Stimulated activated naive B cell treated with anti-CD40 and anti-IgM and Interleukin-4, amounts not matched to agents 10 μg/mL and 1 μg/mL and 100 μg/mL, for 72 hours (primary cell): ENCODE results near the gene PGP.

ENCODE experiments used
- ATAC-seq, 2 donors: fragments of 150-1000 bp; cut with Tn5 transposase; replicated peaks; 2 replicates each; pipeline ENCODE4 v1.10.0; 2021; ENCODE audit warnings: moderate library complexity in 1 of 2
- DNase-seq: peaks from one replicate; pipeline ENCODE4 v3.0.0; 2021
- H3K27ac Mint-ChIP-seq: one replicate; pipeline ENCODE4 v1.8.0; 2022; ENCODE audit warnings: mild to moderate bottlenecking, mixed read lengths
- H3K27me3 Mint-ChIP-seq, 2 donors: one replicate each; pipeline ENCODE4 v1.8.0; 2022; ENCODE audit warnings: mixed read lengths in 2 of 2
- H3K36me3 Mint-ChIP-seq, 2 donors: one replicate each; pipeline ENCODE4 v1.8.0; 2022; ENCODE audit warnings: mixed read lengths in 2 of 2, mild to moderate bottlenecking in 1 of 2
- H3K4me1 Mint-ChIP-seq, 2 donors: one replicate each; pipeline ENCODE4 v1.8.0; 2022; ENCODE audit warnings: mixed read lengths in 2 of 2, mild to moderate bottlenecking in 1 of 2
- H3K4me3 Mint-ChIP-seq, 2 donors: one replicate each; pipeline ENCODE4 v1.8.0; 2022; ENCODE audit warnings: mild to moderate bottlenecking in 2 of 2, mixed read lengths in 2 of 2, moderate library complexity in 1 of 2
- H3K9me3 Mint-ChIP-seq, 2 donors: one replicate each; pipeline ENCODE4 v1.8.0; 2022; ENCODE audit warnings: mixed read lengths in 2 of 2, mild to moderate bottlenecking in 1 of 2

Gene PGP

DNA sequence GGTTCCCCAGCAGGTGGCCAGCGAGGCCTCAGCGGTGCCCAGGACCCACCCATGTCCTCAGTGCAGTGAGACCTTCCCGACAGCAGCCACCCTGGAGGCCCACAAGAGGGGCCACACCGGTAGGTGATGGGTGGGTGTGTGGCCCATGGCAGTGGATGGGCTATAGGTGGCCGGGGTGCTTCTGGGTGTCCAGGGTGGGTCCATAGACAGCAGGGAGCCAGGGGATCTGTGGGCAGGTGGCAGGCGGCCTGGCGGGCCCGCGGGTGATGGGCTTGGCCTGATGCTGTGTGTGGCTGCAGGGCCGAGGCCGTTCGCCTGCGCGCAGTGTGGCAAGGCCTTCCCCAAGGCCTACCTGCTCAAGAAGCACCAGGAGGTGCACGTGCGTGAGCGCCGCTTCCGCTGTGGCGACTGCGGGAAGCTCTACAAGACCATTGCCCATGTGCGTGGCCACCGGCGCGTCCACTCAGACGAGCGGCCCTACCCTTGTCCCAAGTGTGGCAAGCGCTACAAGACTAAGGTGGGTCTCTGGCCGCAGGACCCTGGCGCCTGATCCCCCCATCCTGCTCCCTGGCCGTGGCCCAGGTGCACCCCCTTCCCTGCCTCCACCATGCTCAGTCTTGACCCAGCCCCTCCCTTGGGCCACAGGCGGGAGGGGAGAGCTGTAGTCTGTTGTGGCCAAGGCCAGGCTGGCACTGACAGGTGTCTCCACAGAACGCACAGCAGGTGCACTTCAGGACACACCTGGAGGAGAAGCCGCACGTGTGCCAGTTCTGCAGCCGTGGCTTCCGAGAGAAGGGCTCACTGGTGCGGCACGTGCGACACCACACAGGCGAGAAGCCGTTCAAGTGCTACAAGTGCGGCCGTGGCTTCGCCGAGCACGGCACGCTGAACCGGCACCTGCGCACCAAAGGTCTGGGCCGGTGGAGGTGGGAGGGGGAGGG lies 19.5 kb upstream of the PGP start:
- DNase-seq = no peak
- H3K4me1 Mint-ChIP-seq = peaks cover 0 to 10% of the 10 kb centered on the region in 2 donors
- no peaks in the 10 kb centered on the region for H3K27me3 Mint-ChIP-seq
- no peaks in the 10 kb centered on the region for H3K9me3 Mint-ChIP-seq
- peaks cover 32 to 41% of the 10 kb centered on the region in 2 donors for H3K36me3 Mint-ChIP-seq
- ATAC-seq = no peak
- peak overlapping the region; percentile 87 for H3K27ac Mint-ChIP-seq
- H3K4me3 Mint-ChIP-seq = peak overlapping the region in 1 of 2 donors; percentile 21

DNA sequence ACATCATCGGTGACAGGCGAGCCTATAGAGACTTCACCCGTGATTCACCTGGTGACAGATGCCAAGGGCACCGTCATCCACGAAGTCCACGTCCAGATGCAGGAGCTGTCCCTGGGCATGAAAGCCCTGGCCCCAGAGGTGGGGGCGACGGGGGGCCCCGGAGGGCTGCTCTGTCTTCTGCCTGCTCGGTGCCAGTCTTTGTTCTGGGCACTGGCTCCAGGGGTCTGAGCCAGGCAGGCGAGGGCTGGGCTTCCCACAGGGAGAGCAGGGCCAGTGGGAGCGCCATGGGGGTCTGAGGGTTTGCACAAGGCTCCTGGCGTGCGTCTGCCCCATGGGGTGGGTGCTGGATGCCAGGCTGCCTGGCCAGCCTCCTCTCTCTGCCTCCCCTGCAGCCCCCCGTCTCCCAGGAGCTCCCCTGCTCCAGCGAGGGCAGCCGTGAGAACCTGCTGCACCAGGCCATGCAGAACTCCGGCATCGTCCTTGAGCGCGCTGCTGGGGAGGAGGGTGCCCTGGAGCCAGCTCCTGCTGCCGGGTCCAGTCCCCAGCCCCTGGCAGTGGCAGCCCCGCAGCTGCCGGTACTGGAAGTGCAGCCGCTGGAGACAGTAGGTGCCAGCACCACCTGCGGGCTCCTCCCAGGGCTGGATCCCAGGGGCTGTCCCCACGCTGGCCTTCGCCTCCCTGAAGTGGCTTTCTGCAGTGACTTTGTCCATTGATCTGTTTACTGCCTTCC lies 18.6 kb upstream of the PGP start:
- Mint-ChIP-seq H3K27me3 (no peaks in the 10 kb centered on the region), H3K4me1 (peaks cover 0 to 10% of the 10 kb centered on the region in 2 donors), H3K36me3 (peaks cover 34 to 45% of the 10 kb centered on the region in 2 donors), H3K9me3 (no peaks in the 10 kb centered on the region), H3K27ac (no peak overlapping the region), H3K4me3 (no peak overlapping the region)
- DNase-seq (no peak), ATAC-seq (no peak)

DNA sequence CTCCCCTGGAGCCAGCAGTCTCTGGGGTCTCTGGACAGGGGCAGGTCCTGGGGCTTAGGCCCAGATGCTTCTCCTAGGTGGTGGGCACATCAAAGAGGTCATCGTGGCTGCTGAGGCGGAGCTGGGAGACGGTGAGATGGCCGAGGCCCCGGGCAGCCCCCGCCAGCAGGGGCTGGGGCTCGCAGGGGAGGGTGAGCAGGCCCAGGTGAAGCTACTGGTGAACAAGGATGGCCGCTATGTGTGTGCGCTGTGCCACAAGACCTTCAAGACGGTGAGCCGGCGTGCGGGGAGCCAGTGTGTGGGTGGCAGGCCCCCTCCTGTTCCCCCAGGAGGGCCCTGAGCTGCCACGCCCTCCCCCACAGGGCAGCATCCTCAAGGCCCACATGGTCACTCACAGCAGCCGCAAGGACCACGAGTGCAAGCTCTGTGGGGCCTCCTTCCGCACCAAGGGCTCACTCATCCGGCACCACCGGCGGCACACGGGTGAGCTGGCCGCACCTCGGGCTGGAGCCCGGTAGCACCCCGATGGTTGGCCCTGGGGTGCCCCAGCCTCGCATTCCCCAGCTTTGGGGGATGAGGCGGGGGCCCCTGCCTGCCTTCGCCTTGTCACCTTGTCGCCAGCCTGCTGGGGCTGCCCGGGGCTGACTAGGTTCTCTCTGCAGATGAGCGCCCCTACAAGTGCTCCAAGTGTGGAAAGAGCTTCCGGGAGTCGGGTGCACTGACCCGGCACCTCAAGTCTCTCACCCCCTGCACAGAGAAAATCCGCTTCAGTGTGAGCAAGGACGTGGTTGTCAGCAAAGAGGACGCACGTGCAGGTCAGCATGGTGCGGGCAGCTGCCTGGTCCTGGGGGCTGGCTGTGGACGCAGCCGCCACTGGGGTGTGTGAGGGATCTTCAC lies 17.7 kb upstream of the PGP start:
- H3K4me3 Mint-ChIP-seq = no peak overlapping the region
- DNase-seq (no peak), ATAC-seq (no peak)
- no peak overlapping the region for H3K27ac Mint-ChIP-seq
- no peaks in the 10 kb centered on the region for H3K9me3 Mint-ChIP-seq
- peaks cover 0 to 10% of the 10 kb centered on the region in 2 donors for H3K4me1 Mint-ChIP-seq
- H3K36me3 Mint-ChIP-seq = peaks cover 34 to 45% of the 10 kb centered on the region in 2 donors
- H3K27me3 Mint-ChIP-seq = no peaks in the 10 kb centered on the region

DNA sequence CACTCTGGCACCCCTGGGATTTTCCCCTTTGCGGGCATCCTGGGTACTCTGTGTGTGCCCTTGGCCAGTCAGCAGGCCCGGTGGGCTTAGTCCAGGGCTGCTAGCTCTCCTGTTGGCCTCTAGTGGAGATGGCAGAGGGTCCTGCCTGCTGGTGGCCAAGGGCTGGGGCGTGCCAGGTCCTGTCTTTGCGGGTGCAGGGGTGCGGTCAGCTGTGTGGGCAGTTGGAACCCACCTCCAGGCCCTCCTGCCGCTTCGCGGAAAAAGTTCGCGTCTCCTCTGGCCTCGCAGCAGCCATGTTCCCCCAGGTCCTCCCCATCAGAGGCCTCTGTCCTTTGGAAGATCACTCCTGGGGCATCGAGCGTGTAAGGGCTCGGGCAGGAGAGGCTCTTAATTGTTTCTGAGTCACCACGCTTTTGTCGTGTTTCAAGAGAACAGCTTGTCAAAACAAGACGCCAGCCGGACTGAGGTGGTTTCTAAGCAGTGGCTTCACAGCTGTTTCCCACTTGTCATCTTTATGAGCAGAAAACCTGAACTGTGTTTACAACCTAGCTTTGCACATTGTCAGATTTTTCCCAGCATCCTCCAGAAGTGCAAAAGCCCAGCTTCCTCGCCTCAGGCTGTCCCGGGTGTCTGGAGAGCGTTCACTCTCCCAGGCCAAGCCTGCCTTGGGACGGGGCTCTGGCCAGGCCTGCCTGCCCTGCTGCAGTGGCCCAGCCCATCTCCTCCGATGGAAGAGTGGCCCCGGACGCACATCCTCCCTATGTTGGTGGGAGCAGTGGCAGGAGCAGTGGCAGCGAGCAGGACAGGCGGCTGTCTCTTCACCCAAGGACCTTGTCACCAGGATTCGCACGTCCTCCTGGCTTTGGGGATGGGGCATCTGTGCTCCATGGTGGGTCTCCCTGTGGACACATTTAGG lies 16.6 kb upstream of the PGP start:
- H3K4me3 Mint-ChIP-seq = no peak overlapping the region
- H3K36me3 Mint-ChIP-seq = peaks cover 36 to 45% of the 10 kb centered on the region in 2 donors
- H3K4me1 Mint-ChIP-seq = peaks cover 3 to 15% of the 10 kb centered on the region in 2 donors
- DNase-seq (no peak), ATAC-seq (no peak)
- H3K27ac Mint-ChIP-seq = no peak overlapping the region
- H3K27me3 Mint-ChIP-seq = no peaks in the 10 kb centered on the region
- no peaks in the 10 kb centered on the region for H3K9me3 Mint-ChIP-seq

DNA sequence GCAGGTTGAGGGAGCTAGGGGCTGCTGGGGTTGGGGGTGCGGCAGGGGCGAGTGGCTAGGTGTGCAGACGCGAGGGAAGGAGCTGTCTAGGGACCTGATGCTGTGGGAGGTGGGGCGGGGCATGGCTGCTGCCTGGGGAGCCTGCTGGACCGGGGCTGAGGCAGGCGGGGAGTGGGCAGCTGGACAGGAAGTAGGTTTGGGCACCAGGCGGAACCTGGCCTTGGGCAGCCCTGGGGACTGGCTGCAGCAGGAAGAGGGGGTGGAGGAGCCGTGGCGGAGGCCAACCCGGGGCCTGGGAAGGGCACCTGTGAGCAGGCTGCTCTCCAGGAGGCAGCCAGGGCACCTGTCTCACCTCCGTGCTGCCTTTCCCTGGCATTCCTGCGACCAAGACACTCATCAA lies 15.7 kb upstream of the PGP start:
- H3K4me3 Mint-ChIP-seq = no peak overlapping the region
- H3K27ac Mint-ChIP-seq = no peak overlapping the region
- ATAC-seq (no peak), DNase-seq (no peak)
- H3K36me3 Mint-ChIP-seq = peaks cover 35 to 39% of the 10 kb centered on the region in 2 donors
- H3K27me3 Mint-ChIP-seq = no peaks in the 10 kb centered on the region
- peaks cover 3 to 14% of the 10 kb centered on the region in 2 donors for H3K4me1 Mint-ChIP-seq
- H3K9me3 Mint-ChIP-seq = no peaks in the 10 kb centered on the region

DNA sequence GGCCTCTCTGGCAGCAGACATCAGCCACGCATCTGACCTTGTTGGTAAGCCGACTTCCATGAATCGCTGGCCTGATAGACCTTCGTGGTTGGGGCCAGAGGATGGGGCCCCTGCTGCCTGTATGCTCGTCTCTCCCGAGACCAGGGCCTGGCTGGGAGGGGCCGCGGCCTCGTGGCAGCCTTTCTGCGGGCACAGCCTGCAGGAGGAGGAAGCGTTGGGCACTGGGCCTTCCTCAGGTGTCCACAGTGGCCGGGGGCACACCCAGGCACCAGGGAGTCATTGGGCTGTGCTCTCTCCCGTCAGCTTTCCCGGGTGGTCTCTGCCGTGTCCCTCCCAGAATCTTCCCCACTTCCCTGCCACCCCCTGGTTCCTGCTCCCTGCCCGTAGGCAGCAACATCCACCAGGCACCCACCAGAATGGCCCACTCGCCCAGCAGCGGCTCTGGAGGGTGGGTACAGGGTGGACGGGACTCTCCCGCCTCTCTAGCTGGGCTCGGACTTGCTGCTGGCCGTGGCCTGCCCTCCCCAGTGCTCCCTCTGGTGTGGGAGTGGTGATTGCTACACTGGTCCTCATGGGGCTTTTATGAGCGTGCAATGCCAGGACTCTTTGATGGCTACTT lies 15.1 kb upstream of the PGP start:
- peaks cover 3 to 19% of the 10 kb centered on the region in 2 donors for H3K4me1 Mint-ChIP-seq
- no peak overlapping the region for H3K27ac Mint-ChIP-seq
- no peaks in the 10 kb centered on the region for H3K9me3 Mint-ChIP-seq
- DNase-seq (no peak), ATAC-seq (no peak)
- peak overlapping the region in 1 of 2 donors; percentile 19 for H3K4me3 Mint-ChIP-seq
- no peaks in the 10 kb centered on the region for H3K27me3 Mint-ChIP-seq
- H3K36me3 Mint-ChIP-seq = peaks cover 30 to 33% of the 10 kb centered on the region in 2 donors

DNA sequence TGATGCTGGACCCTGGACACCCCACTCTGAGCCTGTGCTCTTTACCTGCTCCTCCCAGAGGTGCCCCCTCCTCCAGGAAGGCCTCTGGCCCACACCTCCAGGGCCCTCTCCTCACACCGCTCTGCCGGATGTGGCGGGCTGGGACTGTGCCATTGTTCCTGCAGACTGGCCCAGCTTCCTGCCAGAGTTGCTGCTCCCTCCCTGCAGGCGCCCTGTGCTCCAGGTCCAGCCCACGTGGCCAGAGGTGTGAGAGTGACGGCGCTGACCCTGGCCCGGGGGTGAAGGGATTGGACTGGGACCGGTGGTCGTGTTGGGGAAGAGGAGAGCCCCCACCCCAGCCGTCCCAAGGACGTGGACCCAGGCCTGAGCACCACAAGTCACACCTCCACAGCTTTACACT lies 14.5 kb upstream of the PGP start:
- H3K9me3 Mint-ChIP-seq = no peaks in the 10 kb centered on the region
- peaks cover 7 to 25% of the 10 kb centered on the region in 2 donors for H3K4me1 Mint-ChIP-seq
- no peak overlapping the region for H3K4me3 Mint-ChIP-seq
- H3K27ac Mint-ChIP-seq = no peak overlapping the region
- H3K36me3 Mint-ChIP-seq = peaks cover 25 to 27% of the 10 kb centered on the region in 2 donors
- H3K27me3 Mint-ChIP-seq = no peaks in the 10 kb centered on the region
- DNase-seq (no peak), ATAC-seq (no peak)

DNA sequence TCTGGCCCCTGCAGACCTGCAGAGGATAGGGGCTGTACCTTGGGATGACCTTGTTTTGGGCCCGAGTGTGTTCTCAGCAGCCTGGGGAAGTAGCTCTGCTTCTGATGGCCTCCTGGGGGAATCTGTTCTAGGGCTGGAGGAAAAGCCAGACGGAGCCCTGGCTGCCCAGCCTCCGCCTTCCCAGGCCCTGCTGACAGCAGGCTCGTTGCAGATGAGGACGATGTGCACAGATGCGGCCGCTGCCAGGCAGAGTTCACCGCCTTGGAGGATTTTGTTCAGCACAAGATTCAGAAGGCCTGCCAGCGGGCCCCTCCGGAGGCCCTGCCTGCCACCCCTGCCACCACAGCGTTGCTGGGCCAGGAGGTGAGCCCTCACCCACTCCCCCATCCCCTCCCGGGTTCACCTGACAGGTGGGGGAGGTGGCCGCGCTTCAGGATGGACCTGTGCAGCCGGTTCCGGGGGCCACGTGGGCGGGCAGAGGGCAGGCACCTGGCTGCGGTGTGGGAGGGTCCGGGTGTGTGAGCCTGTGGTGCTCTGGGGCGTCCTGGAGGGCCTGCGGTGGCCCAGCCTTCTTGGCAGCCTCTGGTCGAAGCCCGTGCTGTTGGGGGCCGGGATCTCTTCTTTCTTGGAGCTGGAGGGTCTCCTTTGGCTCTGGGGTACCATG lies 13.7 kb upstream of the PGP start:
- H3K4me3 Mint-ChIP-seq = no peak overlapping the region
- no peak for DNase-seq
- no peaks in the 10 kb centered on the region for H3K27me3 Mint-ChIP-seq
- ATAC-seq = no peak
- H3K36me3 Mint-ChIP-seq = peaks cover 20 to 22% of the 10 kb centered on the region in 2 donors
- no peaks in the 10 kb centered on the region for H3K9me3 Mint-ChIP-seq
- H3K27ac Mint-ChIP-seq = no peak overlapping the region
- H3K4me1 Mint-ChIP-seq = peaks cover 7 to 27% of the 10 kb centered on the region in 2 donors

DNA sequence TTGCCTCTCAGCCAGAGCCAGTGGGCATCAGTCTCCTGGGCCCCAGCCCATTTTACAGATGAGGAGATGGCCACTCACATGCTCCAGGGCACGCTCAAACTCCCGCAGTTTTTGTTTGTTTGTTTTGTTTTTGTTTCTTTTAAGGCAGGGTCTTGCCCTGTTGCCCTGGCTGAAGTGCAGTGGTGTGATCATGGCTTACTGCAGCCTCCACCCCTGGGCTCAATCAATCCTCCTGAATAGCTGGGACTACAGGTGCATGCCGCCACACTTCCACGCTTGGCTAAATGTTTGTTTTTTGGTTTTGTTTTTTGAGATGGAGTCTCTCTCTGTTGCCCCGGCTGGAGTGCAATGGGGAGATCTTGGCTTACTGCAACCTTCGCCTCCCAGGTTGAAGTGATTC lies 12.3 kb upstream of the PGP start:
- Mint-ChIP-seq H3K4me3 (no peak overlapping the region), H3K9me3 (no peaks in the 10 kb centered on the region), H3K27me3 (no peaks in the 10 kb centered on the region), H3K36me3 (peaks cover 19 to 20% of the 10 kb centered on the region in 2 donors), H3K27ac (no peak overlapping the region), H3K4me1 (peaks cover 10 to 27% of the 10 kb centered on the region in 2 donors)
- no peak for ATAC-seq
- DNase-seq = no peak

DNA sequence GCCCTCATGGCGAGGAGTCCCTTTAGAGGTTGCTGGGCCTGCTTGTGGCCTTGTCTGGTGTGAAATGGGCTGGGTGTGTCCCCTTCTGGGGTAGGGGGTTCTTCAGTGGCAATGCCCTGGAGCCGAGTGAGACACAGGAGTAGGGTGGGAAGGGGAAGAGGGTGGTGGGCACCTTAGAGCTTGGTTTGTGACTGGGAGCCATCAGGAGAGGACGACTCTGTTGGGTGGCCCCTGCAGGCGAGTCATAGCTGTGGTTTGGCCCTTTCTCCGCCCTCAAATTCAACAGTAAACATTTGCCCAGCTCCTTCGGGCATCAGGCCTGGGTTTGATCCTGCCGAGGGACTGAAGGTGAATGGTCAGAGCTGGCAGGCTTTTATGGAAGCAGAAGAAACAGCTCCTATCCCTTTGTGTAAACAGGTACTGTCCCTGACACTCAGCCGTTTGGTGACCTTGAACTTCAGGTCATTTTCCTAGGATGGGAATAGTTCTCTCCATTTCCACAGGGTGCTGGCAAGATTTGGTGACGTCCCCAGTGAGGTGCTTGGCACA lies 11.7 kb upstream of the PGP start:
- H3K4me1 Mint-ChIP-seq = peaks cover 10 to 27% of the 10 kb centered on the region in 2 donors
- no peak for DNase-seq
- no peaks in the 10 kb centered on the region for H3K27me3 Mint-ChIP-seq
- peaks cover 18% of the 10 kb centered on the region in 2 donors for H3K36me3 Mint-ChIP-seq
- no peak for ATAC-seq
- no peak overlapping the region for H3K27ac Mint-ChIP-seq
- no peaks in the 10 kb centered on the region for H3K9me3 Mint-ChIP-seq
- peak overlapping the region in 1 of 2 donors; percentile 4 for H3K4me3 Mint-ChIP-seq

DNA sequence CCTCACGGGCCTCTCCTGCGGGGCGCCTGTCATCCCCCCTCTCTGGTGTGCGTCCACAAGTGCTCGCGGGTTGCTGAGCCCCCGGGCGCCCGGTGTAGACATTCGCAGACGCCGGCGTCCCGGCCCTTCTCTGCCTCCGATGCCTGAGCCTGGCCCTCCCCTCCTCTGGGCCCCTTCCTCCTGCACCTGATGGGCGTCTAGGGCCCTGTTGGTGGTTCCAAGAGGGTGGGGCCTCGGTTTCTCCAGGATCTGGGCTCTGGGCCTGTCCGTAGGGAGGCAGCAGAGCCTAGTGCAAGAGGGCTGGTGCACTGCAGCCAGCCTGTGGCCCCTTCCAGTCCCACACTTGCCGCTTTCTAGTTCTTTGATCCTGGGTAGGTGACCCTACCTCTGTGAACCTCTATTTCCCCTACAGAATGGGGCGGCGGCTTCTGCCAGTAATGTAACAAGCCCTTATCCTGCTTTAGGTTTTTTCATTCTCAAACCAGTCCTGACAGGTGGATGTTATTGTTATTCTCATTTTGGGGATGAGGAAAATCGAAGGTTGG lies 9.4 kb upstream of the PGP start:
- Mint-ChIP-seq H3K27me3 (no peaks in the 10 kb centered on the region), H3K27ac (peak overlapping the region; percentile 84), H3K4me3 (peak overlapping the region; percentile 86 to 91), H3K36me3 (peaks cover 3 to 4% of the 10 kb centered on the region in 2 donors), H3K4me1 (peaks cover 10 to 27% of the 10 kb centered on the region in 2 donors), H3K9me3 (no peaks in the 10 kb centered on the region)
- peak; percentile 22 for DNase-seq
- ATAC-seq = peak; percentile 25 to 30
